Nephron progenitor cell (in vitro differentiated cells): ENCODE measurements around the gene PPIF.

Source experiments
- DNase-seq: peaks from one replicate; pipeline ENCODE4 v3.0.0; 2021
- H3K27ac Mint-ChIP-seq: 2 replicates; pipeline ENCODE4 v1.8.0; 2021; ENCODE audit warnings: mild to moderate bottlenecking, moderate library complexity, mixed read lengths
- H3K27me3 Mint-ChIP-seq: 2 replicates; pipeline ENCODE4 v1.8.0; 2021; ENCODE audit warnings: mild to moderate bottlenecking, low read depth, mixed read lengths; ENCODE audit not compliant: poor library complexity
- H3K36me3 Mint-ChIP-seq: 2 replicates; pipeline ENCODE4 v1.8.0; 2021; ENCODE audit warnings: low read depth, mixed read lengths
- H3K4me1 Mint-ChIP-seq: 2 replicates; pipeline ENCODE4 v1.8.0; 2021; ENCODE audit warnings: mixed read lengths
- H3K4me3 Mint-ChIP-seq: 2 replicates; pipeline ENCODE4 v1.8.0; 2021; ENCODE audit warnings: mild to moderate bottlenecking, moderate library complexity, mixed read lengths
- H3K9me3 Mint-ChIP-seq: 2 replicates; pipeline ENCODE4 v1.8.0; 2021; ENCODE audit warnings: mild to moderate bottlenecking, moderate library complexity, mixed read lengths
- TF ChIP-seq, protein P1 (sequence below): fragments of 200-600 bp; sonication (generic); IDR thresholded peaks from 2 replicates; pipeline ENCODE4 v1.5.0; 2021; ENCODE audit warnings: antibody characterized with exemption

Gene PPIF

DNA sequence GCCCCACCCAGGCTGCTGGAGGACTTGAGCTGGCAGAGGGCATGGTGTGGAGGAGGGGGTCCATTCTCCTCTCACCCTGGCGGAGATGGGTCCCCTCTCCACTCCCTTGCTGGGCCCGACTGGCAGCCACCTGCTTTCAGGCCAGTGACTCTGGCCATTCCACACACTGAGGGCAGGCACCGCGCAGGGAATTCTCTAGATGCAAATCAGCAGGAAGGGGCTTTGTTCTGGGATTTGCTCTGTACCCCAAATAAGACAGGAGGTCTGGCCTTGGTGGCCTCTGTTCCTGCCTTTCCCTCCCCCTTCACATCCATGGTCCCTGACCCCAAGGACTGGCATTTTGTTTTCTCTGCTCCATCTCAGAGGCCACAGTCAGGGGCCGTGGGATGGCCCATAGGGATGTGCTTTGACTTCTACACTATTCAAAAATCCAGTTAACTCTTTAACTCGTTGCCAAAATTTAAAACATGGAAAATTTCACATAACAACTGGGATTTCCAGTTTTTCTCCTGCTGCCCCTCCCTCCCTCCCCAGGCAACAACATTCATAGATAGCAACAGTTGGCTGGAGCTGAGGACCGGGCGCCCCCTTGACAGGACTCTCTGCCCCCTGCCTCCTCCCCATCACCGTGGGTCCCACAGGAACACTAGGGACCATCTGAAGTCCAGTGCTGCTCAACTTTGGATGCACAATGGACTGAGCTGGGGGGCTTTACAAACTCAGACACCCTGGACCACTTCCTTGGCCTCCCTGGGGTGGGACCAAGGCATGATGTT, 33.9 kb downstream of the PPIF start:
- peaks cover 17% of the 10 kb centered on the region for H3K4me1 Mint-ChIP-seq
- H3K27ac Mint-ChIP-seq, result no peak overlapping the region
- peaks cover 2% of the 10 kb centered on the region for H3K27me3 Mint-ChIP-seq
- TF ChIP-seq, protein P1, sequence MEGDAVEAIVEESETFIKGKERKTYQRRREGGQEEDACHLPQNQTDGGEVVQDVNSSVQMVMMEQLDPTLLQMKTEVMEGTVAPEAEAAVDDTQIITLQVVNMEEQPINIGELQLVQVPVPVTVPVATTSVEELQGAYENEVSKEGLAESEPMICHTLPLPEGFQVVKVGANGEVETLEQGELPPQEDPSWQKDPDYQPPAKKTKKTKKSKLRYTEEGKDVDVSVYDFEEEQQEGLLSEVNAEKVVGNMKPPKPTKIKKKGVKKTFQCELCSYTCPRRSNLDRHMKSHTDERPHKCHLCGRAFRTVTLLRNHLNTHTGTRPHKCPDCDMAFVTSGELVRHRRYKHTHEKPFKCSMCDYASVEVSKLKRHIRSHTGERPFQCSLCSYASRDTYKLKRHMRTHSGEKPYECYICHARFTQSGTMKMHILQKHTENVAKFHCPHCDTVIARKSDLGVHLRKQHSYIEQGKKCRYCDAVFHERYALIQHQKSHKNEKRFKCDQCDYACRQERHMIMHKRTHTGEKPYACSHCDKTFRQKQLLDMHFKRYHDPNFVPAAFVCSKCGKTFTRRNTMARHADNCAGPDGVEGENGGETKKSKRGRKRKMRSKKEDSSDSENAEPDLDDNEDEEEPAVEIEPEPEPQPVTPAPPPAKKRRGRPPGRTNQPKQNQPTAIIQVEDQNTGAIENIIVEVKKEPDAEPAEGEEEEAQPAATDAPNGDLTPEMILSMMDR, result no peak
- no peaks in the 10 kb centered on the region for H3K9me3 Mint-ChIP-seq
- no peak overlapping the region for H3K4me3 Mint-ChIP-seq
- H3K36me3 Mint-ChIP-seq, result peaks cover 4% of the 10 kb centered on the region
- DNase-seq, result no peak

DNA sequence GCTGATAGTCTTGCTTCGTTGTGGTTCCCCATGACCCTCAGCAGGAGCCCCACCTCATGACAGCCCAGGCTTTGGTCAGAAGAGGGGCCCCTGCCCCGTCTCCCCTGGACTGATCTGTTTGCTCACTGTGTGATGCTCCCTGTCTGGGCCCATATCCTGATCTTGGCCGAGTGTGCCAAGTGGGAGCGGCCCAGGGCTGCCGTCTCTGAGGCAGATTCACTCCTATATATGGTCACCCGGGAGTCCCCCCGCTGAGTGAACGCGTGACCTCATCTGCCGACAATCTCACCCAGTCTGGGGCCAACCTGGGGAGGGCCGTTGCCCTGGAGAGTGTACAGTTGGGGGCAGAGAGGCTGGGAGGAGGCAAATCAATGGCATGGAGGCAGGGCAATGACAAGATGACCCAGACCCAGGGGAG, 34.5 kb downstream of the PPIF start:
- TF ChIP-seq, protein P1, result no peak
- peaks cover 2% of the 10 kb centered on the region for H3K27me3 Mint-ChIP-seq
- no peak for DNase-seq
- no peaks in the 10 kb centered on the region for H3K9me3 Mint-ChIP-seq
- peaks cover 17% of the 10 kb centered on the region for H3K4me1 Mint-ChIP-seq
- H3K27ac Mint-ChIP-seq, result peak overlapping the region; percentile 60
- H3K4me3 Mint-ChIP-seq, result no peak overlapping the region
- H3K36me3 Mint-ChIP-seq, result peaks cover 4% of the 10 kb centered on the region

DNA sequence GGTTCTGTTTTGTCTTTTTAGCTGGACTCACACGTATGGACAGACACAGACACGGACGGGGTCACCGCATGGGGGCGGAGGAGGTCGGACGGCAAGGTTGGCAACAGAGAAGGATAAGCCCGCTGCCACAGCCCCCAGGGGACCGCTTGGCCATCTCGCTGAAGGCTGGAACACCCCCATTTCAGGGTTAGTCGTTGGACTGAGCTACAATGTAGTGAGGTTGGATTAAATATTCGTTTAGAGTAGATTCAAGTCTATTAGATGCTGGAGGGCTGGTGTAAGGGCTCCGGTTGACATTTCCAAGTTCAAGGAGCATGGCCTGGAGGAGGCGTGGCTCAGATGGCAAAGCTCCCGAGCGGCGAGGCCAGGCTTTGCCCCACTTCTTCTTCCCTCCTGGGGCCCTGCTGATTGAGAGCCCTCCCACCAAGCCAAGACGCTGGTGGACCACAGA, 35.2 kb downstream of the PPIF start:
- no peak for DNase-seq
- TF ChIP-seq, protein P1, result no peak
- peaks cover 2% of the 10 kb centered on the region for H3K27me3 Mint-ChIP-seq
- no peaks in the 10 kb centered on the region for H3K9me3 Mint-ChIP-seq
- H3K4me1 Mint-ChIP-seq, result peaks cover 17% of the 10 kb centered on the region
- H3K4me3 Mint-ChIP-seq, result no peak overlapping the region
- H3K36me3 Mint-ChIP-seq, result peaks cover 4% of the 10 kb centered on the region
- peak overlapping the region; percentile 50 for H3K27ac Mint-ChIP-seq

DNA sequence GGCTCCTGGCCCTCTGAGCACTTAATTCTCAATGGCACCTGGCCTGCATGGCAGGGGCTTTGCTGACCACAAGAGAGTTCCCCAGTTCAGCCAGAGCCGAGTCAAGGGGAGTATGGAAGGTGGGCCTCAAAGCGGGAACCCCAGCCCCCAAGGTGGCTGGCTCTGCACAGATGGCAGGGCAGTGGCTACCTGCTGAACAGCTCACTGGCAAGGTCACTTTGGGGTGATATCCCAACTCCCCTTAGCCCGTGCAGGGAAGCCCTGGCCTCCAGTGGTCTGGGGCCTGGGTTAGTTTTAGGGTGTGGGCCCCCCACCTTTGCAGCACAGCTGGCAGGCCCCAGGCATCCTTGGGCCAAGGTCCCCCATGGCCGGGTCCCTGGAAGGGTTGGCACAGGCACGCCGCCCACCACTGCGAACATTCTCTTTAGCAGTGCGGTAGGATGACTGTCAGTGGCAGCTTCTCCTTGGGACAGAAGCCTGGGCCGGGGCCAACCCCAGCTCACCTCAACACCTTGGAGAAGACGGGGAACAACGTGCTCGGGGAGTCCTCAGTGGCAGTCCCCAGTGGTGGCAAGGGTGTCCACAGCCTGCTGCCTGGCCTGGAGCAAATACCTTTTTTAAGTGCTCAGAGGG, 36.8 kb downstream of the PPIF start:
- Mint-ChIP-seq H3K9me3 (no peaks in the 10 kb centered on the region), H3K27ac (no peak overlapping the region), H3K4me3 (no peak overlapping the region), H3K27me3 (peaks cover 2% of the 10 kb centered on the region), H3K36me3 (peaks cover 4% of the 10 kb centered on the region), H3K4me1 (peaks cover 17% of the 10 kb centered on the region)
- TF ChIP-seq, protein P1, result no peak
- DNase-seq, result no peak

DNA sequence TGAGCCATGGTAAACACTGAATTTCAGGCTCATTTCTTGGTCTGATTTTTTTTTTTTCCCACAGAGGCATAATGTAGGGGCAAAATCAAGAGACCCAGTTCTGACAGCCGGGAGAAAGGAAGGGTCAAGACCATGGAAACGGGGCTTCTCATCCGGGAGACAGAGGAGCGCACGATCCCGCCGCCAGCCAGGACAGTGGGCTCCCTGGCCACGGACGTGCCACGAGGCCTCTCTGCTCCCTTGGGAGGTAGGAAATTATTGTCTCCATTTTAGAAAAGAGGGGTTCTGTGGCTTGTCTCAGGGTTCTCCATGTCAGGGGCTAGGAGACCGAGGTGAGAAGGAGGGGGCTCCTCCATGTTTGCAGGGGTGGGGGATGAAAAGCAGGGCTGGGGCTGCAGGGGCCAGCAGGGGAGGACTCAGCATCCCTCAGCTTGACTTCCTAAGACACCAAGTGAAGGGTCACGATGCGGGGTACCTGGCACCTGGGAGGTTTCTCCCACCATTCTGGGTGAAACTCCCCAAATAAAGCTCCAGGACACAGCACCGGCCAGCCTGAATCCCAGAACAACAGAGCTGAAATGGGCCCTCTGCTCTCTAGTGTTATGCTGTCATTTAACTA, 37.6 kb downstream of the PPIF start:
- no peak for DNase-seq
- Mint-ChIP-seq H3K27me3 (peaks cover 2% of the 10 kb centered on the region), H3K36me3 (peaks cover 8% of the 10 kb centered on the region), H3K4me3 (no peak overlapping the region), H3K4me1 (peaks cover 17% of the 10 kb centered on the region), H3K9me3 (no peaks in the 10 kb centered on the region), H3K27ac (no peak overlapping the region)
- TF ChIP-seq, protein P1, result no peak
